H1 (cell line): ENCODE data around the gene BARX2. TPM values are rescaled to one million over a fixed set of nuclear protein-coding genes. Genes with fewer than 3 reads are reported as not detected.

Experiments used
- CTCF ChIA-PET: fragments of 300-600 bp; sonication (Branson Sonifier 250); formaldehyde crosslinking; loops from one replicate; lab custom pipeline; 2021; ENCODE audit not compliant: partially characterized antibody; lab: Charles Lee
- POLR2A ChIA-PET: fragments of 300-600 bp; sonication (Branson Sonifier 250); formaldehyde crosslinking; loops from one replicate; lab custom pipeline; 2021; ENCODE audit warnings: inconsistent platforms; ENCODE audit not compliant: partially characterized antibody; lab: Charles Lee
- DNase-seq, 2 experiments: peaks; one replicate each; pipeline versions ENCODE4 v3.0.0 to v3.0.0-alpha.2; 2010 to 2022; ENCODE audit warnings: low spot score in 2 of 2, low read depth in 1 of 2, mixed read lengths in 1 of 2
- FAIRE-seq: peaks from 2 replicates; lab custom pipeline; 2011; peaks lifted over from hg19 to GRCh38; lab: Jason Lieb, UNC
- H2AFZ ChIP-seq: 2 replicates; pipeline ENCODE4 v1.8.1; 2012; ENCODE audit warnings: low read length, inconsistent platforms
- H2AK5ac ChIP-seq: 2 replicates; pipeline ENCODE4 v1.6.1; 2013; ENCODE audit warnings: low read depth, low read length
- H2BK120ac ChIP-seq: replicated peaks from 2 replicates; pipeline ENCODE3; 2013; ENCODE audit warnings: low read depth, low read length, inconsistent platforms
- H2BK12ac ChIP-seq: 2 replicates; pipeline ENCODE4 v1.6.1; 2013; ENCODE audit warnings: low read depth, low read length
- H2BK15ac ChIP-seq: 2 replicates; pipeline ENCODE4 v1.6.1; 2013; ENCODE audit warnings: low read length
- H2BK20ac ChIP-seq: 2 replicates; pipeline ENCODE4 v1.6.1; 2013; ENCODE audit warnings: low read length
- H2BK5ac ChIP-seq: 2 replicates; pipeline ENCODE4 v1.6.1; 2013; ENCODE audit warnings: low read depth, low read length
- H3K14ac ChIP-seq: 2 replicates; pipeline ENCODE4 v1.6.1; 2013; ENCODE audit warnings: inconsistent platforms; ENCODE audit not compliant: insufficient read length
- H3K18ac ChIP-seq: 2 replicates; pipeline ENCODE4 v1.6.1; 2013; ENCODE audit warnings: low read length; ENCODE audit errors: extremely low read depth
- H3K23ac ChIP-seq: 2 replicates; pipeline ENCODE4 v1.6.1; 2013; ENCODE audit warnings: inconsistent platforms; ENCODE audit not compliant: insufficient read length
- H3K23me2 ChIP-seq: 2 replicates; pipeline ENCODE4 v1.6.1; 2013; ENCODE audit warnings: low read depth, low read length
- H3K27ac ChIP-seq: 2 replicates; pipeline ENCODE4 v1.6.1; 2011; ENCODE audit warnings: low read depth, low read length, inconsistent platforms
- H3K27me3 ChIP-seq, 4 experiments: replicated peaks in 1 of 4; 1 replicate in 1 of 4; 2 replicates in 3 of 4; pipeline versions ENCODE4 v1.6.1 to v1.8.1; 2011 to 2013; ENCODE audit warnings: low read length in 3 of 4, mild to moderate bottlenecking in 3 of 4, inconsistent platforms in 2 of 4, mixed read lengths in 2 of 4, moderate library complexity in 1 of 4; ENCODE audit not compliant: control insufficient read depth in 3 of 4, insufficient read depth in 3 of 4; ENCODE audit errors: extremely low read depth in 1 of 4
- H3K36me3 ChIP-seq, 4 experiments: 2 replicates each; pipeline versions ENCODE4 v1.6.1 to v1.8.1; 2011 to 2013; ENCODE audit warnings: mild to moderate bottlenecking in 4 of 4, low read length in 3 of 4, moderate library complexity in 2 of 4, control low read depth in 1 of 4, inconsistent platforms in 1 of 4; ENCODE audit not compliant: insufficient read depth in 4 of 4, control insufficient read depth in 2 of 4
- H3K4ac ChIP-seq: replicated peaks from 2 replicates; pipeline ENCODE3; 2013; ENCODE audit warnings: low read length, low read depth, mixed read lengths, inconsistent platforms; ENCODE audit not compliant: insufficient read length
- H3K4me1 ChIP-seq, 4 experiments: replicated peaks in 1 of 4; 1 replicate in 1 of 4; 2 replicates in 3 of 4; pipeline versions ENCODE4 v1.6.1 to v1.8.1; 2011 to 2013; ENCODE audit warnings: low read length in 3 of 4, inconsistent platforms in 2 of 4, mixed read lengths in 1 of 4; ENCODE audit not compliant: insufficient read depth in 4 of 4, control insufficient read depth in 3 of 4
- H3K4me2 ChIP-seq, 2 experiments: 2 replicates each; pipeline versions ENCODE4 v1.6.1 to v1.8.1; 2011 to 2013; ENCODE audit warnings: low read depth in 2 of 2, low read length in 2 of 2, control low read depth in 1 of 2, inconsistent platforms in 1 of 2, mild to moderate bottlenecking in 1 of 2; ENCODE audit not compliant: insufficient read depth in 1 of 2
- H3K4me3 ChIP-seq, 4 experiments: fragments of 200-600, 300-600 bp in 1 of 4; sonication (generic), shearing (Covaris generic), sonication (Bioruptor Twin) in 1 of 4; 2 replicates each; pipeline versions ENCODE4 v1.5.1 to v1.8.1; 2011 to 2016; ENCODE audit warnings: low read length in 4 of 4, low read depth in 3 of 4, control low read depth in 2 of 4, inconsistent platforms in 2 of 4, mild to moderate bottlenecking in 2 of 4, mixed read lengths in 1 of 4, moderate library complexity in 1 of 4; ENCODE audit not compliant: insufficient read depth in 2 of 4; ENCODE audit errors: extremely low read depth in 1 of 4
- H3K56ac ChIP-seq: replicated peaks from 2 replicates; pipeline ENCODE3; 2013; ENCODE audit warnings: low read depth, mild to moderate bottlenecking, mixed read lengths, low read length, inconsistent platforms; ENCODE audit not compliant: insufficient read length
- H3K79me1 ChIP-seq: 2 replicates; pipeline ENCODE4 v1.6.1; 2013; ENCODE audit warnings: low read depth, low read length, control low read depth
- H3K79me2 ChIP-seq, 2 experiments: 2 replicates each; pipeline versions ENCODE4 v1.6.1 to v1.8.1; 2012 to 2013; ENCODE audit warnings: low read length in 2 of 2, mild to moderate bottlenecking in 2 of 2, inconsistent platforms in 1 of 2; ENCODE audit not compliant: insufficient read depth in 2 of 2, control insufficient read depth in 1 of 2
- H3K9ac ChIP-seq, 4 experiments: replicated peaks in 1 of 4; 1 replicate in 1 of 4; 2 replicates in 3 of 4; pipeline versions ENCODE4 v1.6.1 to v1.8.1; 2011 to 2013; ENCODE audit warnings: low read depth in 3 of 4, low read length in 3 of 4, control low read depth in 2 of 4, mild to moderate bottlenecking in 2 of 4, moderate library complexity in 2 of 4, inconsistent platforms in 1 of 4; ENCODE audit errors: extremely low read depth in 1 of 4
- H3K9me3 ChIP-seq, 2 experiments: 2 replicates each; pipeline versions ENCODE4 v1.6.1 to v1.8.1; 2012 to 2013; ENCODE audit warnings: mild to moderate bottlenecking in 2 of 2, moderate library complexity in 2 of 2, control low read depth in 1 of 2, inconsistent platforms in 1 of 2, low read depth in 1 of 2, low read length in 1 of 2, mixed read lengths in 1 of 2; ENCODE audit not compliant: insufficient read depth in 2 of 2
- H4K20me1 ChIP-seq, 2 experiments: replicated peaks in 1 of 2; 2 replicates each; pipeline versions ENCODE3 to v1.8.1; 2011 to 2013; ENCODE audit warnings: inconsistent platforms in 2 of 2, low read length in 2 of 2, mild to moderate bottlenecking in 1 of 2; ENCODE audit not compliant: insufficient read depth in 2 of 2, control insufficient read depth in 1 of 2
- H4K5ac ChIP-seq: 2 replicates; pipeline ENCODE4 v1.6.1; 2013; ENCODE audit warnings: low read length, low read depth, mixed read lengths, inconsistent platforms; ENCODE audit not compliant: insufficient read length
- H4K8ac ChIP-seq: 2 replicates; pipeline ENCODE4 v1.8.0; 2013; ENCODE audit warnings: mild to moderate bottlenecking, moderate library complexity, low read length, inconsistent platforms; ENCODE audit not compliant: insufficient read depth; ENCODE audit errors: extremely low read depth
- H4K91ac ChIP-seq: replicated peaks from 2 replicates; pipeline ENCODE3; 2013; ENCODE audit warnings: low read length, mixed read lengths, inconsistent platforms; ENCODE audit not compliant: insufficient read length
- BCL11A ChIP-seq, 2 experiments: IDR thresholded peaks; one replicate each; pipeline ENCODE4 v1.6.1; 2011; ENCODE audit warnings: low read depth in 2 of 2, low read length in 2 of 2, mild to moderate bottlenecking in 2 of 2
- FOSL1 ChIP-seq: IDR thresholded peaks from 2 replicates; pipeline ENCODE4 v1.6.1; 2011; ENCODE audit warnings: mild to moderate bottlenecking, low read depth, low read length, moderate library complexity; ENCODE audit not compliant: insufficient read depth
- GABPA ChIP-seq: IDR thresholded peaks from 2 replicates; pipeline ENCODE4 v1.6.1; 2011; ENCODE audit warnings: mild to moderate bottlenecking, low read length, moderate library complexity, borderline replicate concordance; ENCODE audit not compliant: insufficient read depth
- KDM4A ChIP-seq: IDR thresholded peaks from one replicate; pipeline ENCODE4 v1.7.1; 2012; ENCODE audit warnings: low read depth, mild to moderate bottlenecking, moderate library complexity, low read length, inconsistent platforms; ENCODE audit not compliant: severe bottlenecking
- polyA plus RNA-seq, 7 experiments: library from polyadenylated mRNA; depleted of rRNA in 3 of 7; stranded (reverse) in 5 of 7; unstranded in 2 of 7; fragments of >200 nt in 5 of 7; fragments of 200-250 nt in 2 of 7; gene quantifications; 1 replicate in 5 of 7; 2 replicates in 1 of 7; 4 replicates in 1 of 7; pipeline versions ENCODE4 v1.2.1 to v1.2.3, GENCODE V29; 2011 to 2013; ENCODE audit warnings: missing spikeins in 2 of 7, mixed read lengths in 2 of 7
- total RNA-seq: library from RNA; stranded (reverse); fragmentation: NEBNext Ultra II Directional; extraction: Animal tissue kit (Norgen Biotek cat#: 25700); gene quantifications from 2 replicates; pipeline ENCODE4 v1.2.1, GENCODE V29; 2021

The BARX2 gene
- total and polyA plus RNA-seq, 2 of the 8 experiments (the other 6 are each of a cell fraction or from before 2014, with no cell fraction given) = not detected

- Histone ChIP-seq H3K9me3 (peaks cover 0 to 8% of the 10 kb centered on the region in 2 experiments; a peak in 1 of 4 replicates), H2BK20ac (no peak overlapping the region), H2BK120ac (no peak overlapping the region), H3K36me3 (no peaks in the 10 kb centered on the region), H2BK12ac (no peak overlapping the region), H3K14ac (no peak overlapping the region), H3K23me2 (no peaks in the 10 kb centered on the region), H2BK15ac (no peak overlapping the region), H4K20me1 (no peaks in the 10 kb centered on the region), H3K4me1 (no peaks in the 10 kb centered on the region), H3K79me2 (no peaks in the 10 kb centered on the region), H3K9ac (no peak overlapping the region)
- CTCF ChIA-PET = interaction anchor here (1.1 to 2.2 kb wide), 2 partner anchors 15 to 17 kb away, joined by 6 to 10 read pairs; no protein-coding TSS in a partner anchor
- POLR2A ChIA-PET = no interaction called here
- no peak for FAIRE-seq
- no peak for TF ChIP-seq GABPA
- no peak for TF ChIP-seq FOSL1
- no peak for TF ChIP-seq KDM4A
- TF ChIP-seq BCL11A (IDR thresholded peaks at IDR 0.05; ENCODE audit: low read depth in 2 of 2, low read length in 2 of 2) = no peak
- TF ChIP-seq, all 59 proteins: peak for 0
- no peak overlapping the region for H3K27ac ChIP-seq
- no peak overlapping the region for H2AFZ ChIP-seq
- H3K18ac ChIP-seq = no peak overlapping the region
- no peak overlapping the region for H3K4me2 ChIP-seq
- no peak overlapping the region for H3K4me3 ChIP-seq
- no peak overlapping the region for H3K56ac ChIP-seq
- H4K8ac ChIP-seq = no peak overlapping the region
- H3K79me1 ChIP-seq = no peaks in the 10 kb centered on the region
- H3K4ac ChIP-seq = no peak overlapping the region
- no peak overlapping the region for H4K91ac ChIP-seq
- no peak for DNase-seq
- no peak overlapping the region for H2AK5ac ChIP-seq
- H2BK5ac ChIP-seq = no peak overlapping the region
- H3K23ac ChIP-seq = no peak overlapping the region
- H4K5ac ChIP-seq = no peak overlapping the region
- no peaks in the 10 kb centered on the region for H3K27me3 ChIP-seq
Observed at GRCh38 chr11:129348813-129349212, 26.8 kb upstream of the BARX2 start.
